ENCODE data around the gene ID1. TPM values are rescaled to one million over a fixed set of nuclear protein-coding genes. Genes with fewer than 3 reads are reported as not detected.
"Not testable (repeated sequence)": the region's sequence is repeated elsewhere in the genome, so short reads cannot be mapped to it uniquely, and the experiment has no call there.

ID1 gene
- total RNA-seq, 1 experiment from 2014 or later: 1,848 TPM

GRCh38 chr20:31637660-31638059 lies 32.6 kb downstream of the ID1 start, which contains the start of gene COX4I2:
Gene COX4I2 (plus strand): TSS chr20:31637912. CDS start chr20:31639018, 1,106 bp downstream.
- DNase-seq (ENCODE audit: low spot score): no peak

GRCh38 chr20:31638317-31638716 lies 33.2 kb downstream of the ID1 start:
- no peak for DNase-seq (ENCODE audit: low spot score)

- no peak for DNase-seq (ENCODE audit: low spot score)
Observed at GRCh38 chr20:31638816-31639215, 33.7 kb downstream of the ID1 start.

- DNase-seq (ENCODE audit: low spot score): no peak
Observed at GRCh38 chr20:31640259-31640658, 35.2 kb downstream of the ID1 start.

GRCh38 chr20:31641391-31641790 lies 36.3 kb downstream of the ID1 start:
- no peak for DNase-seq (ENCODE audit: low spot score)

GRCh38 chr20:31642837-31643236 lies 37.7 kb downstream of the ID1 start:
- DNase-seq (ENCODE audit: low spot score): no peak

GRCh38 chr20:31643522-31643921 lies 38.4 kb downstream of the ID1 start:
- DNase-seq (ENCODE audit: low spot score): no peak

- DNase-seq (ENCODE audit: low spot score): no peak
Observed at GRCh38 chr20:31644701-31645100, 39.6 kb downstream of the ID1 start.

- not testable (repeated sequence) for DNase-seq (ENCODE audit: low spot score)
Observed at GRCh38 chr20:31648104-31648503, 43.0 kb downstream of the ID1 start.

GRCh38 chr20:31652917-31653396 lies 47.9 kb downstream of the ID1 start:
- no peak for DNase-seq (ENCODE audit: low spot score)

GRCh38 chr20:31653561-31653960 lies 48.5 kb downstream of the ID1 start:
- no peak for DNase-seq (ENCODE audit: low spot score)

- no peak for DNase-seq (ENCODE audit: low spot score)
Observed at GRCh38 chr20:31654534-31654933, 49.4 kb downstream of the ID1 start.

Small RNAs within 50 kb of the gene (small RNA-seq; reads per million reads assigned to genes)
- gene MIR3193: not detected

Other genes with a start within 250 kb of the ID1 start
- gene DEFB118, start 236.7 kb upstream of the ID1 start, total RNA-seq (2014; rRNA removed; shearing (Covaris generic)): not detected in 2 replicates
- not detected in 2 replicates for gene DEFB119, start 214.7 kb upstream of the ID1 start, total RNA-seq (2014; rRNA removed; shearing (Covaris generic))
- gene DEFB121, start 199.1 kb upstream of the ID1 start, total RNA-seq (2014; rRNA removed; shearing (Covaris generic)): not detected in 2 replicates
- gene DEFB123, start 164.7 kb upstream of the ID1 start, total RNA-seq (2014; rRNA removed; shearing (Covaris generic)): not detected in 2 replicates
- not detected in 2 replicates for gene DEFB124, start 130.2 kb upstream of the ID1 start, total RNA-seq (2014; rRNA removed; shearing (Covaris generic))
- not detected in 2 replicates for gene REM1, start 130.0 kb upstream of the ID1 start, total RNA-seq (2014; rRNA removed; shearing (Covaris generic))
- gene HM13, start 90.8 kb upstream of the ID1 start, total RNA-seq (2014; rRNA removed; shearing (Covaris generic)): 107 and 115 TPM in 2 replicates
- gene COX4I2, start 32.6 kb downstream of the ID1 start, total RNA-seq (2014; rRNA removed; shearing (Covaris generic)): not detected in 2 replicates
- 324 and 325 TPM in 2 replicates for gene BCL2L1, start 117.6 kb downstream of the ID1 start, total RNA-seq (2014; rRNA removed; shearing (Covaris generic))
- gene TPX2, start 134.0 kb downstream of the ID1 start, total RNA-seq (2014; rRNA removed; shearing (Covaris generic)): 94.4 and 101 TPM in 2 replicates
- gene MYLK2, start 214.1 kb downstream of the ID1 start, total RNA-seq (2014; rRNA removed; shearing (Covaris generic)): 0.37 and 0.41 TPM in 2 replicates
- not detected in 2 replicates for gene FOXS1, start 240.3 kb downstream of the ID1 start, total RNA-seq (2014; rRNA removed; shearing (Covaris generic))

All from HT-29 (cell line).